WTC11 (cell line): ENCODE data around the gene ADAMTS2. TPM values are rescaled to one million over a fixed set of nuclear protein-coding genes. Genes with fewer than 3 reads are reported as not detected.

Experiments
- ATAC-seq: fragments of 200-7000 bp; cut with Tn5 transposase; 2 replicates; pipeline ENCODE4 v1.10.0; 2021; ENCODE audit warnings: mild to moderate bottlenecking, moderate library complexity
- CTCF ChIA-PET: fragments of 300-600 bp; sonication (Branson Sonifier 250); formaldehyde crosslinking; loops from one replicate; lab custom pipeline; 2021; ENCODE audit warnings: antibody characterized with exemption; lab: Charles Lee
- POLR2A ChIA-PET: fragments of 350-600 bp; sonication (Branson Sonifier 250); formaldehyde crosslinking; loops from one replicate; lab custom pipeline; 2021; ENCODE audit warnings: antibody characterized with exemption; lab: Charles Lee
- DNase-seq: peaks from one replicate; pipeline ENCODE4 v3.0.0; 2021; ENCODE audit warnings: low spot score
- H3K27ac Mint-ChIP-seq: 2 replicates; pipeline ENCODE4 v1.8.0; 2021; ENCODE audit warnings: mixed read lengths
- H3K27me3 Mint-ChIP-seq: 2 replicates; pipeline ENCODE4 v1.8.0; 2021; ENCODE audit warnings: low read depth, mild to moderate bottlenecking, moderate library complexity, mixed read lengths
- H3K36me3 Mint-ChIP-seq: 2 replicates; pipeline ENCODE4 v1.8.0; 2021; ENCODE audit warnings: mixed read lengths
- H3K4me1 Mint-ChIP-seq: 2 replicates; pipeline ENCODE4 v1.8.0; 2022; ENCODE audit warnings: mixed read lengths
- H3K4me3 Mint-ChIP-seq: 2 replicates; pipeline ENCODE4 v1.8.0; 2021; ENCODE audit warnings: mild to moderate bottlenecking, moderate library complexity, mixed read lengths
- H3K9me3 Mint-ChIP-seq: 2 replicates; pipeline ENCODE4 v1.8.0; 2021; ENCODE audit warnings: mixed read lengths
- ARID4B ChIP-seq: sonication (generic); formaldehyde crosslinking; IDR thresholded peaks from 2 replicates; pipeline ENCODE4 v1.8.0; 2023; ENCODE audit warnings: missing genetic modification reagents, mild to moderate bottlenecking, borderline replicate concordance
- ATF3 ChIP-seq: sonication (generic); formaldehyde crosslinking; conservative IDR thresholded peaks from 2 replicates; pipeline ENCODE4 v1.8.1; 2022; ENCODE audit warnings: mild to moderate bottlenecking, missing genetic modification reagents
- CBFB ChIP-seq: sonication (generic); formaldehyde crosslinking; IDR thresholded peaks from 2 replicates; pipeline ENCODE4 v1.8.1; 2022; ENCODE audit warnings: mild to moderate bottlenecking, low read depth, missing genetic modification reagents
- CREM ChIP-seq: sonication (generic); formaldehyde crosslinking; IDR thresholded peaks from 2 replicates; pipeline ENCODE4 v1.8.1; 2022; ENCODE audit warnings: mild to moderate bottlenecking, missing genetic modification reagents, moderate library complexity
- E2F4 ChIP-seq: sonication (generic); formaldehyde crosslinking; IDR thresholded peaks from 2 replicates; pipeline ENCODE4 v1.8.1; 2022; ENCODE audit warnings: low read depth, mild to moderate bottlenecking, moderate library complexity, missing genetic modification reagents, borderline replicate concordance
- ETV6 ChIP-seq: sonication (generic); formaldehyde crosslinking; IDR thresholded peaks from 2 replicates; pipeline ENCODE4 v1.8.1; 2022; ENCODE audit warnings: mild to moderate bottlenecking, missing genetic modification reagents
- GTF2I ChIP-seq: fragments of 250-450 bp; sonication (Bioruptor Pico); conservative IDR thresholded peaks from 2 replicates; pipeline ENCODE4 v1.4.0; 2021; ENCODE audit warnings: mild to moderate bottlenecking
- HMGXB4 ChIP-seq: sonication (generic); formaldehyde crosslinking; IDR thresholded peaks from 2 replicates; pipeline ENCODE4 v1.8.1; 2023; ENCODE audit warnings: mild to moderate bottlenecking, moderate library complexity, missing genetic modification reagents
- MAX ChIP-seq: sonication (generic); formaldehyde crosslinking; IDR thresholded peaks from 2 replicates; pipeline ENCODE4 v1.8.0; 2022; ENCODE audit warnings: mild to moderate bottlenecking, missing genetic modification reagents
- NR2C2 ChIP-seq: sonication (generic); formaldehyde crosslinking; IDR thresholded peaks from 2 replicates; pipeline ENCODE4 v1.8.0; 2022; ENCODE audit warnings: mild to moderate bottlenecking, missing genetic modification reagents
- OVOL2 ChIP-seq: fragments of 250-450 bp; sonication (Bioruptor Pico); IDR thresholded peaks from 2 replicates; pipeline ENCODE4 v1.9.0; 2021; ENCODE audit warnings: mild to moderate bottlenecking, borderline replicate concordance
- PRRX2 ChIP-seq: fragments of 250-450 bp; sonication (Bioruptor Pico); IDR thresholded peaks from 2 replicates; pipeline ENCODE4 v1.8.0; 2021; ENCODE audit warnings: mild to moderate bottlenecking
- RELA ChIP-seq: sonication (generic); formaldehyde crosslinking; IDR thresholded peaks from 2 replicates; pipeline ENCODE4 v1.8.1; 2022; ENCODE audit warnings: missing genetic modification reagents, mild to moderate bottlenecking, borderline replicate concordance
- RORB ChIP-seq: fragments of 250-450 bp; sonication (Bioruptor Pico); IDR thresholded peaks from 2 replicates; pipeline ENCODE4 v1.9.0; 2021; ENCODE audit warnings: mild to moderate bottlenecking
- SMAD4 ChIP-seq: sonication (generic); formaldehyde crosslinking; IDR thresholded peaks from 2 replicates; pipeline ENCODE4 v1.8.0; 2022; ENCODE audit warnings: mild to moderate bottlenecking, missing genetic modification reagents
- ZNF263 ChIP-seq: sonication (generic); formaldehyde crosslinking; IDR thresholded peaks from 2 replicates; pipeline ENCODE4 v1.8.1; 2022; ENCODE audit warnings: low read depth, mild to moderate bottlenecking, moderate library complexity, missing genetic modification reagents
- ZNF512 ChIP-seq: sonication (generic); formaldehyde crosslinking; IDR thresholded peaks from 2 replicates; pipeline ENCODE4 v1.8.1; 2022; ENCODE audit warnings: missing genetic modification reagents, borderline replicate concordance
- total RNA-seq: library from RNA; stranded (reverse); gene quantifications from 3 replicates; pipeline ENCODE4 v1.2.3, GENCODE V29; 2021

The ADAMTS2 gene
- total RNA-seq, 1 experiment from 2014 or later: 11.2 TPM

- no peak for DNase-seq
- Mint-ChIP-seq H3K4me3 (no peak overlapping the region), H3K36me3 (no peaks in the 10 kb centered on the region), H3K27me3 (peaks cover 3% of the 10 kb centered on the region; the same call in 1 of the 2 replicates), H3K27ac (no peak overlapping the region), H3K9me3 (peaks cover 3% of the 10 kb centered on the region), H3K4me1 (no peaks in the 10 kb centered on the region)
- POLR2A ChIA-PET: no interaction called here
- TF ChIP-seq MAX (CRISPR knock-in tag) (no peak), HMGXB4 (CRISPR knock-in tag) (no peak), NR2C2 (CRISPR knock-in tag) (no peak)
- CTCF ChIA-PET: no interaction called here
- no peak for ATAC-seq
Measured at GRCh38 chr5:179380211-179381035, 35.2 kb upstream of the ADAMTS2 start.

- H3K9me3 Mint-ChIP-seq: peaks cover 12% of the 10 kb centered on the region
- TF ChIP-seq MAX (CRISPR knock-in tag): no peak
- TF ChIP-seq ETV6 (CRISPR knock-in tag): no peak
- no peak for TF ChIP-seq ZNF512 (CRISPR knock-in tag)
- TF ChIP-seq RELA (CRISPR knock-in tag): no peak
- no peak for TF ChIP-seq OVOL2 (CRISPR knock-in tag)
- no peak for TF ChIP-seq SMAD4
- TF ChIP-seq PRRX2 (CRISPR knock-in tag): no peak
- TF ChIP-seq CREM (CRISPR knock-in tag): no peak
- no peak for TF ChIP-seq CBFB
- TF ChIP-seq E2F4 (CRISPR knock-in tag): no peak
- no peak for TF ChIP-seq RORB (CRISPR knock-in tag)
- TF ChIP-seq GTF2I (CRISPR knock-in tag): no peak
- TF ChIP-seq ZNF263 (CRISPR knock-in tag): no peak
- no peak for TF ChIP-seq ATF3
- no peak for TF ChIP-seq ARID4B (CRISPR knock-in tag)
- POLR2A ChIA-PET: no interaction called here
- ATAC-seq (no peak), DNase-seq (no peak)
- peaks cover 3% of the 10 kb centered on the region; the same call in 1 of the 2 replicates for H3K27me3 Mint-ChIP-seq
- no peak overlapping the region for H3K4me3 Mint-ChIP-seq
- no peaks in the 10 kb centered on the region for H3K36me3 Mint-ChIP-seq
- CTCF ChIA-PET: no interaction called here
- H3K27ac Mint-ChIP-seq: no peak overlapping the region
- H3K4me1 Mint-ChIP-seq: no peaks in the 10 kb centered on the region
Measured at GRCh38 chr5:179379321-179379890, 34.1 kb upstream of the ADAMTS2 start.
